GM20431 (cell line): ENCODE measurements around the gene ADAM10.

Source experiments
- in situ Hi-C: fragments of 300-500 bp; cut with MseI, MboI; formaldehyde crosslinking; loops from one replicate; pipeline ENCODE4 v1.15.0; 2020; ENCODE audit warnings: low sequenced_read_pairs; ENCODE audit not compliant: unreplicated experiment

The ADAM10 gene

DNA sequence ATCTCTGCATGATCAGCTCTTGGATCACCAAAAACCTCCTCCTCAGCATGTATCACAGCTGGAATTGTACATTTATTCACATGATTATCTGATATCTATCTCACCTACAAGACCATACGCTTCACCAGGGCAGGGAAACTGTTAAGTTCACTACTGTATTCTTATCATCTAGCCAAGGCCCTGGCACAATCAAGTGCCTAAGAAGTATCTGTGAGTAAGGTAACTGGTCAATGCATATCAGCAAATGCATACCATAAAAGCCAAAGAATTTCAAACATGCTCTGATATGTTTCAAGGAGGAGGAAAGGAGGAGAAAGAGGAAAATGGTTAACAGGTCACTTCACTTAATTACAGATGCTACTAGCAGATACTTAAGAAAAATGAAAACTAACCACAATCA lies 159.3 kb downstream of the ADAM10 start:
- in situ Hi-C loops = no loop called here

DNA sequence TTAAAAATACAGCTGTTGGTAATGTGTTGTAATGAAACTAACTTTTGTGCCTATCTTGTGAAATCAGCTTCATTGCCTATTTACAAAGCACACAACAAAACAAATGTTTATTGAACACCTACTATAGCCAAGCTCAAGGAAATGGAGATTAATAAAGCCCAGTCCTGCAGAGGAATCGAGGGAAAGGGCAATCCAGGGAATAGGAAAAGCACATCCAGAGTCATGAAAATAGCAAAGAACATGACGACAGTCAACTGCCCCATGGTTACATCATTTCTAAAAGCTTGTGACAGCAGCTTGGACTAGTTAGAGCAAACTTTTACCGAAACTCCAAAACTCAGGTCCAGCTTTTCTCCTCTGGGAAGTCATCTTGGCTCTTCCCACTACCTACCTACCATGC lies 160.5 kb downstream of the ADAM10 start:
- in situ Hi-C loops = no loop called here

DNA sequence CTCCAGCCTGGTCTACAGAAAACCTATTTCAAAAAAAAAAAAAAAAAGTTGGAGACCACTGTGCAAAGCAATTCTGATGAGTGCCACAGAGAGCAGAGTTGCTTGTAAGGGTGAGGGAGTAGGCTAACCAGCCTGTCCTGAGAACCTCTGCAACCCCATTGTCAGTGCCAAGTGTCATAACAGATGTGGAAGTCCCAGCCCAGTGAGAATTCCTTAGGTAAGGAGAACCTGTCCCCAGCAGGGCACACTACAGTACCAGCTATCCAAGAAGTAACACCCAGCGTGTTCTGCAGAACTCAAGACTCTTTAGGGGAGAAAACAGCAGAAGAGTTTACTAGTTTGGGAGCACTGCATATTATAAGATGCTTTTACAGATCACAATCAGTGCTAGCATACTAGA lies 161.4 kb downstream of the ADAM10 start:
- in situ Hi-C loops = no loop called here

DNA sequence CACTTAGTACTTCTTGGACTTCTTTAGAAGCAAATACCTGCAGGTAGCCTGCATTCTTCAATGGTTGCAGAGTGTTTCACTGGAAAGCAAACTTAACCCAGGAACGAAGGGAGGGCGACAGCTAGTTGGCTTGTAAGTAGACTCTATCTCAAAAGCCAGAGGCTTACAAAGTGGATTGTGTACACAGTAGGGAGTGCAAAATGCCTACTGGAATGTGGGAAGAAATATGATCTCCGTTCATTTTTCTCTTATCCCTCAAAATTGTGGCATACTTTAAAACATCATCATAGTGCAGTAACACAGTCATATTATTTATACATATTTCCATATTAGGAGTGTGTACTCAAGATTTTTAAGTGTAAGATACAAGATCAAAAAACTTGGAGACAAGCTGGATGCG lies 162.0 kb downstream of the ADAM10 start:
- in situ Hi-C loops = no loop called here

DNA sequence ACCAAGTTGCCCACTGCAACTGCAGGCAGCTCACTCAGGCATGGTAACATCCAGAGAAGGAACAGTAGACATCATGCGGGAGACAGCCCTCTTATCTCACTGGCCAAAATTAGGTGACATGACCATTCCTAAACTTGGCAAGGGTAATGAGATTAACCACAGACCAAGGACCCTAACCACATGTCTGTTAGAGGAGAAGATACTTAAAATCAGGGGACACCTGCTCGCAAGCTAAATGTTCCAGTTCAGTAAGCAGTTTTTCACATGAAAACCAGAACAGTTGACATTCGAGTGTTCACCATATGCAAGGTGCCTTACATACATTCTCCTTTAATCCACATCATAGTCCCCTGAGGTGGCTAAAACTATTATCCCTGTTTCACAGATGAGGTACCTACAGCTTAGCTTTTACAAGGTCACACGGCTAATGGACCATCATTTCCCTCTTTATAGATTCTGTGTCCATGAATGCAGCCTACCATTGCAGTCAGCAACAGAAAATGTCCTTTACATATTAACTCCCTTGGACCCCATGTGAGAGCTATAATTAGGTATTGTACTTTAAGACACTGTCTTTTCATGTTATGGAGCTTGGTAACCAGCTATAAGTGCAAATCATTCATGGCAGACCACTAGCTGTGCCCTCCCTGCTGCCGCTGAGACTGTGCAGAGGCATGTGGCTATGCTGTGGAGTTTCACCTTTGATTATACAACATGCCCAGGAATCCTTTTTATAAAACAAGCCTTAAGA lies 163.6 kb downstream of the ADAM10 start:
- in situ Hi-C loops = no loop called here

GRCh38 chr15:58584789-58585461 lies 164.6 kb downstream of the ADAM10 start:
- in situ Hi-C loops = no loop called here

- in situ Hi-C loops = no loop called here
These were observed 166.2 kb downstream of the ADAM10 start for GRCh38 chr15:58583171-58583908.

DNA sequence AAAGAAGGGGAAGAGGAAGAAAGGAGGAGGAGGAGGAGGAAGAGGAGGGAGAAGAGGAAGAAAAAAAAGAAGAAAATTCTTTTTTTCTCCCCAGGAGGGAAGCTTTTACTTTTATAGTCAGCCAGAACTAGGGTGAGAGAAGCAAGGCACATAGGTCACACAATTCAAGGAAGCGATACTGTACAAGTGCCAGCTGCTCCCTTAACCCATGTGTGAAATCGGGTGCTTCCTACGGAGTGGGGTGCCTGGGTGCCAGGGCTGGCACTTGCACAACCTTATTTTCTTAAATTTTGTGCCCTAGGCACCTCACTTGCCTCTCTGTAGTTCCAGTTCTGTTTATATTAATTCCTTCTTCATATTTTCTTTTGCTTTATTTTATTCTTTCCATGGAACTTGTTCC lies 167.3 kb downstream of the ADAM10 start:
- in situ Hi-C loops = no loop called here

DNA sequence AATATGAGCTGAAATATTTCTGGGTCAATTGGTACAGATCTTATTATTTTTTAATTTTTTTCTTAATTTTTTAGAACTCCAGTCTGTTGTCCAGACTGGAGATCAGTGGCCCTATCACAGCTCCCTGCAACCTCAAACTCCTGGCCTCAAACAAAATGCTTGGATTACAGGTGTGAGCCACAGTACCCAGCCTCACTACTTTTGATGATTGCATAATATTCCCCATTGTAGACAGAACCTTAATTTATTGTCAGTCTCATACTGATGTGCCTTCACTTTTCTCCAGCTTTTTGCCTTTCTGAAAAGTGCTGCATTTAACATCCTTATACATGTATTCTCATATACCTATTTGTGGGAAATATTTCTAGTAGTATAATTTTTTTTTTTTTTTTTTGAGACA lies 172.8 kb downstream of the ADAM10 start:
- in situ Hi-C loops = no loop called here

DNA sequence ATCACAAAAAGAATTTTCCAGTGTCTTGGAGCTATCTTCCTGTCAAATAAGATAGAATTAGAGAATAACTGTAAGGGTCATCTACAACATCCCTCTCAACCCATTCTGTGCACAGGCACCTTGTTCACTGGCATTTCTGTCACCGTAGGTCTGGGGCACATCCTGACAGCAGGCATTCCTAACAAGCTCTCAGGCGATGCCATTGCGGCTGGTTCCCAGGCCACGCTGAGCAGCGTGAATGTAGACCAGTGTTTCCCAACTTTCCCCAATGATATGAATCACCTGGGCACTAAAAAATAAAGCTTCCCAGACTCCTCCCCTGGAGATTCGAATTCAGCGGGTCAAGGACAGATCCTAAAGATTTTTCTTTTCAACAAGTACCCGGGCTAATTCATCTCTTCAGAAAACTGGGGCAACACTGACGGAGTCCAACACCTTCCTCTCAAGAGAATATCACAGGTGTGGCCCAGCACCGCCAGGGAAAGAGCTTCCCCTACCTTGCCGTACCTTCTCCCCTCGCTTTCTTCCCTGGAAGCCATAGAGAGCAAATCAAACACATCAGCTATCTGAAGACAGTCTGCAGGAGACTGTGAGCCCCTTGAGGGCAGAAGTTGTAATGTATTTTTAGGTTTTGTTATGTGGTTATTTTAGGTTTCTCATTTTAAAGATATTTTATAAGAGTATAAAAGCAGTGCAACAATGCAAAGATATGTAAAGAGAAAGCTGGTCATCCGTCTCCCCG lies 174.3 kb downstream of the ADAM10 start:
- in situ Hi-C loops = no loop called here

DNA sequence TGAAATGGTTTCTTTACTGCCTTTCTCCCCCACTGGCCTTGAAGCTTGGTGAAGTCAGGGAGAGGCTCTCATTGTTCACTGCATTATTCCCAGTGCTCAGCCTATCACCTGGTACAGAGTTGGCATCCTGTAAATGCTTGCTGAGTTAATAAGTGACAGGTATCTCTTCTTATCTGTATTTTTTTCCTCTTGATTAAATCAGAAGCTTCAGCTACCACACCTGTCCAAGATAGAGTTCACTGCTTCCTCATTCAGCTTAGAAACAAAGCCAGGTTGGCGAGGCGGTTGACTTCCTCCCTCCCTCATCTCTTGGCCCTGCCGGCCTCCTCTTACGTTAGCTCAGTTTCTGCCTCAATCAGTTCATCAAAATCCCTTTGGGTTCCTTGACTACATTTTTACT lies 174.9 kb downstream of the ADAM10 start:
- in situ Hi-C loops = no loop called here

DNA sequence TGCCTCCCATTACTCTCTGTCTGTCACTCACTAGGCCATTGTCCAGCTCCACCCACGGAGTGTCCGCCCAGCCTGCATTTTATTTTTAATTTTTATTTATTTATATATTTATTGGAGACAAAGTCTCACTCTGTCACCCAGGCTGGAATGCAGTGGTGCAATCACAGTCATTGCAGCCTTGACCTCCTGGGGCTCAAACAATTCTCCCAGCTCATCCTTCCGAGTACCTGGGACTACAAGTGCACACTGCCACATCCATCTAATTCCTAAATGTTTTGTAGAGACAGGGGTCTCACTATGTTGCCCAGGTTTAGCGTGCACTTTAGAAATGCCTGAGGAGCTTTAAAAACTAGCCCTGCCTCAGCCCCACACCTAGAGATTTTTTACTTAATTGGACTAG lies 176.2 kb downstream of the ADAM10 start:
- in situ Hi-C loops = no loop called here

DNA sequence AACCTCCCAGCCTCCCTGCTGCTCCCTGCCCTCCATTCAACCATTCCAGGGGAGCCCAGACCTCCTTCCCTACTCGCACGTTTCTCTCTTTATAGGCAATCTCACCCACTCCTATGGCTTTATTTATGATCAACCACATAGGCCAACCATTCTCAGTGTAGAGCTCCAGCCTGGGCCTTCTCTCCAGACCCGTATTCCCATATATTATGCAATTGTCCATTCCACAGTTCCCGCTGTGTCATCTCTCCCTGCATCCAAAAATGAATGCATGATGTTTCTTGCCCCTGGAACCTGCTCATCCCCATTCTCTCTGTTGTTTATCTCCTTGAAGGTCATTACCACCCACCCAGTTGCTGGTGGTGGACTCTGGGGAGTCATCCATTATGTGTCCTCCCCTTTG lies 177.0 kb downstream of the ADAM10 start:
- in situ Hi-C loops = no loop called here

- in situ Hi-C loops = no loop called here
These were observed 178.0 kb downstream of the ADAM10 start for GRCh38 chr15:58571491-58571890.

DNA sequence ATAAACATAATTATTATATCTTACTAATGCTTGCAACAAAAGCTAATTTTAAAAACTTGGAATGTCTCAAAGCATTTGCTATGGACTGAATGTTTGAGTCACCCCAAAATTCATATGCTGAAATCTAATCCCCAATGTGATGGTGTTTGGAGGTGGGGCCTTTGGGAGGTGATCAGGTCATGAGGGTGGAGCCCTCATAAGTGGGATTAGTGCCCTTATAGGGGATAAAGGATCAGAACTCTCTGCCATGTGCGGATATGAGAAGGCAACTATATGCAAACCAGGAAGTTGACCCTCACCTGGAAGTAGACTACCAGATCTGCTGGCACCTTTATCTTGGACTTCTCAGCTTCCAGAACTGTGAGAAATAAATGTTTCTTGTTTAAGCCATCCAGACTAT lies 180.1 kb downstream of the ADAM10 start:
- in situ Hi-C loops = no loop called here

DNA sequence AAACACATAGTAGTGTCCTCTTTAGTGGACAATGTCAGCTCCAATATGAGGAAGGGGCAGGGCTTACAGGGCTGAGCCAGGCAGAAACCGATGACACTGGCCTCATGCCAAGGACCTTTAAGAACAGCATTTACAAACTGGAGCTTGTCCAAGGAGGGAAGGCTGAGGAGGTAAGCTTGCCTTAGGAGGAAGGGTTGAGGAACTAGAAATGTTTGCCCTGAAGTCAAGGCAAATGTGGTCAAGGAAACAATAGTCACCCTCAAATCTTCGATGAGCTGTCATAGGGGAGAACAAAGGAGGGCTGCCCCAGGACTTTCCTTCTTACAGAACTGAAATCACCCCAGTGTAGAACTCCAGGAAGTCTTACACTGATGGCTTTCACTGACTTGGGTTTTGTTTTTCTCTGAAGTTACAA lies 181.3 kb downstream of the ADAM10 start:
- in situ Hi-C loops = no loop called here

GRCh38 chr15:58566029-58566428 lies 183.5 kb downstream of the ADAM10 start:
- in situ Hi-C loops = no loop called here

GRCh38 chr15:58565619-58566018 lies 183.9 kb downstream of the ADAM10 start:
- in situ Hi-C loops = no loop called here

GRCh38 chr15:58564981-58565380 lies 184.5 kb downstream of the ADAM10 start:
- in situ Hi-C loops = no loop called here

DNA sequence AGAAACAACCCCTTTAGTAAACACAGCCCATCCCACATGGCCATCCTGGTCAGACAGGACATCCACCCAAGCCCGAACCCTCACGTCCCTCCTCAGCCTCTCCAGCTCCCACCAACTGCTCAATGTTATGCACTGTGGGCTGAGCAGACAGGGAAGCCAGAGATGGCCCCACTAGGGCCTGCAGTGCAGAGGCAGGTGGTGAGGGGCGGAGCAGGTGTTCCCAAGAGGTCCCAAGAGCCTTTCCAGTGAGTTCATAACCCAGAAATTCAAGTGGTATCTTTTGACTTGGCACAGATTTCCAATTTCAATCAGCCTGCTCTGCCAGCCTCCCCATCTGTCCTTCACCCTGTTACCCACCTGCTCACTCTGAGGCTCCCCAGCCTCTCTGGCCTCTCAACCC lies 187.4 kb downstream of the ADAM10 start:
- in situ Hi-C loops = no loop called here

- in situ Hi-C loops = no loop called here
These were observed 188.2 kb downstream of the ADAM10 start for GRCh38 chr15:58561321-58561720.
